WERI-Rb-1 (cell line): Measurements from ENCODE around the gene NUDT14.

Source experiments
- DNase-seq: peaks from one replicate; pipeline ENCODE4 v3.0.0-alpha.2; 2020
- H3K27ac ChIP-seq: fragments of 250-450 bp; sonication (Bioruptor Pico); 2 replicates; pipeline ENCODE4 v1.5.1; 2020; ENCODE audit warnings: mild to moderate bottlenecking, moderate library complexity
- H3K27me3 ChIP-seq: fragments of 250-450 bp; sonication (Bioruptor Pico); 2 replicates; pipeline ENCODE4 v1.5.1; 2021; ENCODE audit warnings: mild to moderate bottlenecking, low read depth, moderate library complexity; ENCODE audit not compliant: insufficient read depth, severe bottlenecking
- H3K36me3 ChIP-seq: fragments of 250-450 bp; sonication (Bioruptor Pico); 2 replicates; pipeline ENCODE4 v1.5.1; 2020; ENCODE audit warnings: mild to moderate bottlenecking, moderate library complexity
- H3K4me3 ChIP-seq: 2 replicates; pipeline ENCODE4 v1.5.1; 2011; ENCODE audit warnings: low read depth, mild to moderate bottlenecking, control low read depth, low read length
- H3K9me3 ChIP-seq: fragments of 250-450 bp; sonication (Bioruptor Pico); 2 replicates; pipeline ENCODE4 v1.5.1; 2021; ENCODE audit warnings: mild to moderate bottlenecking, moderate library complexity; ENCODE audit not compliant: severe bottlenecking
- TF ChIP-seq, protein P1 (sequence below): IDR thresholded peaks from 2 replicates; pipeline ENCODE4 v1.5.1; 2011; ENCODE audit warnings: low read depth, mild to moderate bottlenecking, control low read depth, inconsistent platforms, low read length

The NUDT14 gene

DNA sequence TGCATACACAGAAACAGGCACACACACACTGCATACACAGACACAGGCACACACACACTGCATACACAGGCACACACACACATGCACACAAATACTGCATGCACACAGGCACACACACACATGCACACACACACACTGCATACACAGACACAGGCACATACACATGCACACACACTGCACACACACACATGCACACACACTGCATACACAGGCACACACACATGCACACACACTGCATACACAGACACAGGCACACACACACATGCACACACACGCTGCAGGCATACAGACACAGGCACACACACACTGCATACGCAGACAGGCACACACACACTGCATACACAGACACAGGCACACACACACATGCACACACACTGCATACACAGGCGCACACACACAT, 34.5 kb upstream of the NUDT14 start:
- no peaks in the 10 kb centered on the region for H3K9me3 ChIP-seq
- no peak for DNase-seq

DNA sequence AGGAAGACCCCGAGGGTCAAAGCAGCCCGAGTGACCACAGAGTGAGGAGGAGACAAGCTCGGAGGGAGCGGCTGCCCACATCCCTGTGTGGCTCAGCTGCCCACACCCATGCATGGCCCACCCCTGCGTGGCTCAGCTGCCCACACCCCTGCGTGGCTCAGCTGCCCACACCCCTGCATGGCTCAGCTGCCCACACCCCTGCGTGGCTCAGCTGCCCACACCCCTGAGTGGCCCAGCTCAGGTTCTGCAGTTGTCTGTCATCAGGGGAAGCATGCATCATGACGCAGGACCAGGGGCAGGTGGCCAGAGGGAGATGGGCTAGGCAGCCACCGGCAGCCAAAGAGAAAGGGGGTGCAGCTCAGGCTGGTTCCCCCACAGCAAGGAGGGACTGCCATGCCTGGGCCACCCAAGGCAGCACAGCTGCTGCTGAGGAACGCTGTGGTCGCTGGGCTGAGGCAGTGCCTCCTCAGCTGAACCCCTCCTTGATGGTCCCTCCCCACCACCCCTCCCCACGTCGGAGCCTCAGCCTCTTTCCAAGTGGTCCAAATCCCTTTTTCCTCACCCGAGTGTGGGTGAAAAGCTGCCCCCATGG, 33.3 kb upstream of the NUDT14 start:
- Histone ChIP-seq H3K4me3 (no peak overlapping the region), H3K36me3 (peaks cover 52% of the 10 kb centered on the region), H3K27ac (no peak overlapping the region; the same call in 1 of the 2 replicates), H3K9me3 (no peaks in the 10 kb centered on the region), H3K27me3 (no peaks in the 10 kb centered on the region)
- TF ChIP-seq, protein P1, sequence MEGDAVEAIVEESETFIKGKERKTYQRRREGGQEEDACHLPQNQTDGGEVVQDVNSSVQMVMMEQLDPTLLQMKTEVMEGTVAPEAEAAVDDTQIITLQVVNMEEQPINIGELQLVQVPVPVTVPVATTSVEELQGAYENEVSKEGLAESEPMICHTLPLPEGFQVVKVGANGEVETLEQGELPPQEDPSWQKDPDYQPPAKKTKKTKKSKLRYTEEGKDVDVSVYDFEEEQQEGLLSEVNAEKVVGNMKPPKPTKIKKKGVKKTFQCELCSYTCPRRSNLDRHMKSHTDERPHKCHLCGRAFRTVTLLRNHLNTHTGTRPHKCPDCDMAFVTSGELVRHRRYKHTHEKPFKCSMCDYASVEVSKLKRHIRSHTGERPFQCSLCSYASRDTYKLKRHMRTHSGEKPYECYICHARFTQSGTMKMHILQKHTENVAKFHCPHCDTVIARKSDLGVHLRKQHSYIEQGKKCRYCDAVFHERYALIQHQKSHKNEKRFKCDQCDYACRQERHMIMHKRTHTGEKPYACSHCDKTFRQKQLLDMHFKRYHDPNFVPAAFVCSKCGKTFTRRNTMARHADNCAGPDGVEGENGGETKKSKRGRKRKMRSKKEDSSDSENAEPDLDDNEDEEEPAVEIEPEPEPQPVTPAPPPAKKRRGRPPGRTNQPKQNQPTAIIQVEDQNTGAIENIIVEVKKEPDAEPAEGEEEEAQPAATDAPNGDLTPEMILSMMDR, result no peak
- no peak for DNase-seq

More for the DNA sequence above, 34.5 kb upstream of the NUDT14 start:
- H3K27ac ChIP-seq, result no peak overlapping the region
- H3K4me3 ChIP-seq, result no peak overlapping the region
- no peaks in the 10 kb centered on the region for H3K27me3 ChIP-seq
- TF ChIP-seq, protein P1, result no peak
- peaks cover 58% of the 10 kb centered on the region for H3K36me3 ChIP-seq

DNA sequence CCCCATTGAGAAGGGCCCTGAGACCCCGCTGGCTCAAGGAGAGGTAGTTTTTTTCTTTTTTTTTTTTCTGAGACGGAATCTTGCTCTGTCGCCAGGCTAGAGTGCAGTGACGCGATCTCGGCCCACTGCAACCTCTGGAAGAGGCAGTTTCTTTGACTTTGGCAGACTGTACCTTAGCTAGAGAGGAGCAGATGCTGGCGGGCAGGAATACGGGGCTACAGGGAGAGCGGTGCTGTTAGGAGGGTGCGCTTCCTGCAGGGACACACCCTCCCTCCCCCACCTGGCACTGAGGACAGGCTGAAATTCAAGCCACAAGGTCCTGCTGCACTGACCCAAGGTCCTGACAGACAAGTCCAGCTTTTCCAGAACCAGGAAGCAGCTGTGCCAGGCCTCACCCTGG, 32.2 kb upstream of the NUDT14 start:
- H3K36me3 ChIP-seq, result peaks cover 41% of the 10 kb centered on the region
- H3K27ac ChIP-seq, result peak overlapping the region; percentile 58
- no peaks in the 10 kb centered on the region for H3K27me3 ChIP-seq
- TF ChIP-seq, protein P1, result no peak
- H3K9me3 ChIP-seq, result no peaks in the 10 kb centered on the region
- no peak overlapping the region for H3K4me3 ChIP-seq
- no peak for DNase-seq

DNA sequence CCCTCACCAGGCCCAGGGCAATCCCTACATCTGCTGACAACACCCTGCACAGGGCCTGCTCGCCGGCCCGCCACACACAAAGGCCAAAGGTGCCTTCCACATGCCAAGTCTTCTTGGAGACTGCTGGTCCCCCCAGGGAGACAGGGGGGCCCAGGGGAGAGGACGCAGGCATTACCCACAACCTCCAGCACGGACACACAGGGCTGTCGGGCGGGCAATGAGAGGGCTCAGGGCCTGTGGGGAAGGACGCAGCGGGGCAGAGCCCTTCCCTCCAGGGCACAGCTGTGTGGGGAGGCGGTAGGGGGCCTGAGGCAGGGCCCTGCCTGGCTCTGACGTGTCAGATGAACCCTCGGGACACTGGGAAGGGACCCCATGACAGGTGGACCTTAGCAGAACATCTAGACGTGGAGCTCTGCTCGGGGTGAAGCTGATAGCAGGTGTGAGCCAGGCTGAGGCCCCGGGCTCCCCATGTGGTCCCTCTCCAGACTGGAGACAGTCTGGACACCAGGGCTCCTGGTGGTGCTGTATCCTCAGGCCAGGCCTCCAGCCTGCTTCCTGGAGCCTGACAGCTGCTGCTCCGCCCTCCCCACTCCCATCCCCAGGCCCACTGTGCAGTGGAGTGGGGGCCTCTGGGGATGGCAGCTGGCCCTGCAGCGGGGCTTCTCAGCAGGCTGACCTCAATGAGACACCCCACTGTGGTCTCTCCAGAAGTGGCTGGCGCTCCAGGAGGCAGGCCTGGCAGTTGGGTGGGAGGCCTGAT, 31.6 kb upstream of the NUDT14 start:
- DNase-seq, result peak; percentile 72
- peak overlapping the region; percentile 62 for H3K27ac ChIP-seq
- H3K9me3 ChIP-seq, result no peaks in the 10 kb centered on the region
- no peaks in the 10 kb centered on the region for H3K27me3 ChIP-seq
- H3K4me3 ChIP-seq, result no peak overlapping the region
- peaks cover 35% of the 10 kb centered on the region for H3K36me3 ChIP-seq
- TF ChIP-seq, protein P1, result no peak

DNA sequence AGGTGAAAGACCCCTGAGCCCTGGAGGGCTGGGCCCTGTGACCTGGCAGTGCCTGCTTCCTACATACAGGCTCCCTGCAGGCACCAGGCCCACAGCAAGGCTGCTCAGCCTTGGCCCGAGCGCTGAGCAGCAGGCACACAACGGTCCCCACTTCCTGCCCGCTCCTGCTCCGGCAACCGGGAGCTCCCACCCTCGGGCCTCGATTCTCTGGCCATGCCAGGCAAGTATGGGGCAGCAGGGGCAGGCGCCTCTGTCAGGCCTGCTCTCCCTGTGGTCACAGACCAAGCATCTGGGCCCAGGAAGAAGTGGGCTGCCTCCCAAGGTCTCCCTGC, 30.6 kb upstream of the NUDT14 start:
- Histone ChIP-seq H3K27ac (no peak overlapping the region), H3K27me3 (no peaks in the 10 kb centered on the region), H3K36me3 (peaks cover 25% of the 10 kb centered on the region), H3K4me3 (no peak overlapping the region), H3K9me3 (no peaks in the 10 kb centered on the region)
- DNase-seq, result no peak
- TF ChIP-seq, protein P1, result no peak
